GM12874 (cell line): Measurements from ENCODE around the gene DHX29.
A peak's percentile ranks its signal among the peaks of the same experiment; 100 is the strongest.

Experiments used
- CTCF ChIP-seq: IDR thresholded peaks from 2 replicates; pipeline ENCODE4 v1.5.1; 2011; ENCODE audit warnings: low read depth, mild to moderate bottlenecking, control low read depth, low read length, moderate library complexity; ENCODE audit not compliant: insufficient read depth

DHX29 gene

GRCh38 chr5:55231919-55232270 is 75.6 kb downstream of the DHX29 start:
- no peak for TF ChIP-seq CTCF

DNA sequence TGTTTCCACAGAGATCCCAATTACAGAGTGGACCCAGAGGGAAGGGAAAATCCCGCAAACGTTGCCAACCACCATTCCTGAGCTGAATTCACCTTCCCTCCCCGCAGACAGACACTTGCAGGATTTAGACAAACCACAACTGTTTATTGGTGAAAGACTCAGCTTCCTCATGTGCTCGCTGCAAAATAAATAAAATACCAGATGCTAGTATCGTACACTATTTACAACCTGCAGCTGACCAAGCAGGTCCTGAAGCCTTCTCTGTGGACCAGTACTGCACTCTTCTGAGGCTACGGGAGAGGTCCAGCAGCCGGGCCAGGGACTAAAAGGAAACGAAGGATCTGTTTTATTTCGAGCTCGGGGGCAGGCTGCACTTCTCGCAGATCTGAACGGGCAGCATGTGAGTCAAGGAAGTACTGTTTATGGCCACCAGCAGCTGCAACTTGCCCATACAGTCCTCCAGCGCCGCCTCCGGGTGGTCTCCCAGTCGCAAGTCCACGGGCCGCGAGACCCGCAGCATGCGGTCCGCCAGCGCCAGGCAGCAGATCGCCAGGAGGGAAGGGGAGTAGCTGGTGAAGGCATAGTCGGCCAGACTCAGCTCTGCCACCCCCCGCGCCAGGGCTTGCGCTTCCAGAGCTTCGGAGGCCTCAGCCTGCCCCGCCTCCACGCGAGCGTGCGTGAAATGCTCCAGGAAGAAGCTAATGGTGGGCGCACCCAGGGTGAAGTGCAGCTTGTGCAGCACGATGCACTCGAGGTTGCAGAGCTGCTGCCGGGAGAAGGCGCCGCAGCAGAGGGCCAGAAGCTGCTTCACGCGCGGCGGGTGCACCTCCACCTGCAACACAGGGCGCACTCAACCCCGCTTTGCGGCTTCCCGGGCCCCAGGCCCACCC is 76.2 kb downstream of the DHX29 start:
- no peak for TF ChIP-seq CTCF

DNA sequence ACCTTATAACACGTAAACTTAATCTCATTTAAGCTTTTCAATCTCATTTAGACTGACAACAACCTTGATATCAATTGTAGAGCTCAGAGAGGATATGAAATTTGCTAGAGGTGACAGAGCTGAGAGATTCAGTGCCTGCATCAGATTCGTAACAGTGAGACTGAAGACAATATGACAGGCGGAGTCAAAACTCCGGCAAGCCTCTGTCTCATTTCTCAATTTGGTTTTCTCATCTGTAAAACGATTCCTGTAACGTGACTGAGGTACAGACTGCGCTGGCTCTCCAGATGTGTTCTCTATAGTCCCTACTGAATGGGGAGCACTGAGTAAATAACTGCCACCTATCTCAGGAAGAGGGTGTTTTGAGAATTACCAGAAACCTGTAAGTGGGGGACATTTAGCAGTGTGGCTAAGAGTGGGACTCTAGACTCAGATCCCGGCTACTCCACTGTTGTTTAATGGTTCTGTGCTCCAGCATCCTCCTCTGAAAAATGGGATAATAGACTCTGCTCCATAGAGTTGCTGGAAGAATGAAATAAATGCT is 77.3 kb downstream of the DHX29 start:
- TF ChIP-seq CTCF = no peak

- no peak for TF ChIP-seq CTCF
These were observed 79.6 kb downstream of the DHX29 start for GRCh38 chr5:55227664-55228430.

DNA sequence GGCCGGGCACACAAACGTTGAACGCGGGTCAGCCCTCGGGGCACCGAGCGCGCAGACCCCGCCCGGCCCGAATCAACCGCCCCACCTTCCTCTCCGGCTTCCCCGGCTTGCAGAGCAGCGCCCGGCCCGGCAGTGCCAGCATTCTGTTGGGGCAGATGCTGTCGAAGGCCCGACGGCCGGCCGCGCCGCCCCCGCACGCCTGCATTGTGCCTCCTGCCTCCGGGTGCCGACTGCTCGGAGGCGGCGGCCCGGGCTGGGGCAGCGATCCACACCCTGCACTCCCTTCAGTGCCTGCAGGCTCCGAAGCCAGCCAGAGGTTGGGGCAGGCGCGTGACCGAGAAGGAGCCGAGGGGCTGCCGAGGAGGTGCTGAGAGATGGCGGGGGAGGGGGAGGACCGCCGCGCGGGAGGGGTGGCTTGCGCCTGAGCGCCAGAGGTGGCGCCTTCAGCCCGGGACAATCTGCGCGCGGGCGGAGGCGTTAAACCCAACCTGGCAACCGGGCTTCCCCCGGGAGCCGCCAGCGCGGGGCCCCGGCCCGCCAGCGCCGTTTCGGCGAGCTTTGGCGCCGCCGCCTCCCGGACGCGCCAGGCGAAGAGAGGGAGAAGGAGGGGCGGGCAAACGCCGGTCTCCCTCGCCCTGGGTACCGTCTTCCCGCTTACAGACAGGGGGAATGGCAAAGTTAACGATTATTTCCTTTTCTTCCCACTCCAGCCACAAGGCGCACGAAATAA is 80.4 kb downstream of the DHX29 start, which contains the start of gene MCIDAS:
MCIDAS (minus strand) TSS at position 382 of the 730 bp plus-strand sequence; CDS start at position 205, 177 bp downstream.
- TF ChIP-seq CTCF = peak; percentile 49

DNA sequence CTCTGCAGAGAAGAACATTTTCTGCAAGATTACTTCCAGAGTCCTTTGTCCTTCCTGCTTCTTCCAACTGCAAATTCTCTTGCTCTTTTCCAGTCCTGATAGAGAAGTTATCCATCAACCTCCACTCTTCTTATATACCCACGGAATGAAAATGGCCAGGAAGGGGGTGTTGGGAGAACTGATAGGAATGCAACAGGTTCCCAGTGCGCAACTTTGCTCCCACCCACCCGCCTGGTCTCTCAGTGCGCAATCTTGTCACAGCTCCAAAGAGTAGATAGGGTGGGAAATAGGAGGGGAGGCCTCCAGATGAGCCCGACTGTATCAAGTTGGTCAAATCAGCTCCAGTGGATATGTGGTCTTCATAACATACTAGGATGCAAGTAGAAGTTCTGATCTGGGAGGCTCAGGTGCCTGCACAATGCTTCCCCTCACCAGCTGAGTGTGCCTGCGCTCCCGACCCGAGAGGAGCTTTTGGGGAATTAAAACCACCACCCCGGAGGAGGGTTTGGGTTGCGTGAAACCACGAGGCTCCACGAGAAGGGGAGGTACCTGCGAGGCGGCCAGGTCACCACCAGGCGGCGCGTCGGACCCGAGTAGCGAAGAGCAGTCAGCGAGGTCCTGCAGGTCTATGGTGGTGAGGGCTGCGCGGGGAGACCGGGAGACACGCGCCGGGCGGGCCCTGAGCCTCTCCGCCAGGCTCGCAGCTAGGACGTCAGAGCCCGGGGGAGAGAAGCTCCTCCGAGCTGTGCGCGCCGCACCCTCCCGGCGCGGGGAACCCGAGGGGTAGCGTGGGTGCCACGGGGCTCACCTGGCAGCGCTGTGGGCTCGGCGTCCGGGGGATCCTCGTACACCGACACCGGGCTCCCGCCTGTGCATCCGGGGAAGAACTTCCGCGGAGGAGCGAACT is 81.2 kb downstream of the DHX29 start:
- peak; percentile 86 for TF ChIP-seq CTCF
